Stimulated activated CD4-positive, alpha-beta T cell treated with anti-CD3 and anti-CD28 coated beads, Interleukin-1b, Interleukin-23, amount 100 ng/mL, for 48 hours (primary cell): ENCODE measurements around the gene PLPPR2.
A peak's percentile ranks its signal among the peaks of the same experiment; 100 is the strongest.
"Not testable (repeated sequence)": the region's sequence is repeated elsewhere in the genome, so short reads cannot be mapped to it uniquely, and the experiment has no call there.

Experiments
- DNase-seq: peaks from one replicate; pipeline ENCODE4 v3.0.0-alpha.2; 2020

The PLPPR2 gene

DNA sequence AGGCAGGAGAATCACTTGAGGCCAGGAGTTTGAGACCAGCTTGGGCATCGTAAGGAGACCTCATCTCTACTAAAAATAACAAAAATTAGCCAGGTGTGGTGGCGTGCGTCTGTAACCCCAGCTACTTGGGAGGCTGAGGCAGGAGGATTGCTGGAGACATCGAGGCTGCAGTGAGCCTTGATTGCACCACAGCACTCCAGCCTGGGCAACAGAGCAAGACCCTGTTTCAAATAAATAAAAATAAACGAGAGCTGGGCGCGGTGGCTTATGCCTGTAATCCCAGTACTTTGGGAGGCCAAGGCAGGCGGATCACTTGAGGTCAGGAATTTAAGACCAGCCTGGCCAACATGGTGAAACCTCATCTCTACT lies 15.1 kb upstream of the PLPPR2 start:
- DNase-seq, result not testable (repeated sequence)

DNA sequence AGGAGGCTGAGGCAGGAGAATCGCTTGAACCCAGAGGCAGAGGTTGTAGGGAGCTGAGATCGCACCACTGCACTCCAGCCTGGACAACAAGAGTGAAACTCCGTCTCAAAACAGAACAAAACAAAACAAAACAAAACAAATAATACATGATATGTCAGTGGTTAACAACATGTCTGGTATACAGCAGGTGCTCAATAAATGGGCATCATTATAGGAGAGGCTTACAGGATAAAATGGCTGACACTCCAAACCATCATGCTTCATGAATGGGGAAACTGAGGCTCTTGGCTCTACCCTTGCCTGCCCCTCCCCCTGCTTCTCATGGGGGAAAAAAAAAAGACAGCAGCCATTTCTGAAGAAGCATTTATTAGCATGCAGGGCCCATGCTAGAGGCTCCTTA lies 12.8 kb upstream of the PLPPR2 start:
- DNase-seq, result no peak

DNA sequence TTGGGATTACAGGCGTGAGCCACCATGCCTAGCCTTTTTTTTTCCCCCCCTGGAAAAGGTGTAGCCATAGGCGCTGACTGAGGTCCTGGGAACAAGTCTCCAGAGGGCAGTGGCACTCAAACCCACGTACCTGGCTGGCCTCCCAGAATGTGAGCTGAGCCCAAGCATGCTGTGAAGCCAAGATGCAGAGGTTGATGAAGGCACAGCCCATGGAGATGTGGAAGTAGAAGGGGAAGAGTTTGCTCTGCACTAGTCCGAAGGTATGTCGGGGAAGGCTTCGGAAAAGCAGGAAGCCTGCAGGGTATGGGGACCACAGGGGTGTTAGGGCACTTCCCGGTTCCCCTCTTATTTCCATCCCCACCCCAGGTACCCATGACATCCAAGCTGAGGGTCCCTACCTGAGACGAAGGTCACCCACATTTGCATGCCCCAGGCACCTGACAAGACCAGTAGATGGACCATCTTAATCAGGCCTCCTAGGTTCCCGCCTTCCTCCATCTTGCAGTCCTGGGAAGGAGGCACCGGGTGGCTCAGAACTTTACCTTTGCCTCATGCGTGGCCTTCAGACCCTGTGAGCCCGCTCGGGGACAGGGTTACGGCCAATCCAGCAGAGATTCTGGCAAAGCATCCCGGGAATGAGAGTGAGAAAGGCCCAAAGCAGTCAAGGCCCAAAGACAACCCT lies 10.0 kb upstream of the PLPPR2 start:
- no peak for DNase-seq

DNA sequence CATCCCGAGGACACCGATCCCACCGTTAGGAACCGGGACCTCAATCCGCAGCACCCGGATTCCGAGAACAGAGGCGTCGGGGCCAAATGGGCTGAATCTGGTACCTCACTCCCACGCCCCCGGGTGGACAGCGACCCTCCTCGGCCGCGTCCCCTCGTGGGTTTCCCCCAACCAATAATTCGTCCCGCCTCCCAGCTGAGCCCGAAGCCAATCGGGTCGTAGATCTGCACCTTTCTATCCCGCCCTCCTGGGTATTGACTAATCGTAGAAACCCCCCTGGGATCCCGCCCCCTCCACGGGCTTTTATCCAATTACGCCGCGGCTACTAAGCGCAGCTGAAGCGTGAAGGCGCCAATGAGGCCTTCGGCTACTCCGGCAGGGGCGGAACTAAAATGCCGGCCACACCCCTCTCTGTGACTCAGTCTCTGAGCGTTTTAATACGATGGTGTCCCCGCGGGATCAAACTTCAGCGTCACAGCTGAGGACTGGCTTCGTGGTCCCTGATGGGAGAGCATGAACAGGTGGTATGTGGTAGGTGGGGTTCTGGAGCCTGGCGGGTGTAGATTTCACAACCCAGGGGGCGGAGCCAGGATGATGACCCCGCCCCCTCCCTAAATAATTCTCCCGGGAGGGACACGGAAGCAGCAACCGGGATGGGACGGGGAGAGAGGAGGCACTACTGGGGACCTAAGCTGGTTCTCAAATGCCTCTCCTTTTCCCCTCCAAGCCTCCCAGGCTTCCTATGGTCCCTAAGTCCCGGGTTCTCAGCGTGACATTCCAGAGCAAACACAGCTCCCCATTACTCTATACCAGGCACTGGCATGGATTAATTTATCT lies 8.9 kb upstream of the PLPPR2 start, which contains the start of the genes CCDC159 and TMEM205:
Gene CCDC159 (plus strand): TSS at position 416 of the 837 bp plus-strand sequence. CDS start 88 bp downstream, at position 504.
Gene TMEM205 (minus strand): TSS at position 165 of the 837 bp plus-strand sequence. CDS start 649 bp downstream, outside the sequence.
- peak; percentile 99 for DNase-seq

DNA sequence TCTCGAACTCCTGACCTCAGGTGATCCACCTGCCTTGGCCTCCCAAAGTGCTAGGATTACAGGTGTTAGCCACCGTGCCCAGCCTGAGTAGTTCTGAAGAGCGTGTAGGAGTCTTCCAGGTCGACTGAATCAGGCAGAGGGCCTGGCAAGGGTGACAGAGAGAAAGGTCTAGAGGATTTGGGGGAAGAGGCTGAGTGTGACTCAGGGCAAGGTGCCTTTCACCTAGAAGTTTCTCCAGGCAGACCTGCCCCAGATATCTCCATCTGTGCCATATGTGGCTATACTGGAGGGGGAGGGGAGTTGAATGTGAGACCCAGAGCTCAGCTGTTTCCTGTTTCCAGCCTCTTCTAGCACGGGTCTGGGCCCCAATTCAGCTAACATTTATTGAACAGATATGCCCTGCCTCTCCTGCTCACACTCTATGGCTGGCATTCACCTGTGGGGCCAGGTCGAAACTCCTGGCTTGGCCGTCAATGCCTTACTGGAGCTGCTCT lies 7.6 kb upstream of the PLPPR2 start:
- DNase-seq, result no peak

DNA sequence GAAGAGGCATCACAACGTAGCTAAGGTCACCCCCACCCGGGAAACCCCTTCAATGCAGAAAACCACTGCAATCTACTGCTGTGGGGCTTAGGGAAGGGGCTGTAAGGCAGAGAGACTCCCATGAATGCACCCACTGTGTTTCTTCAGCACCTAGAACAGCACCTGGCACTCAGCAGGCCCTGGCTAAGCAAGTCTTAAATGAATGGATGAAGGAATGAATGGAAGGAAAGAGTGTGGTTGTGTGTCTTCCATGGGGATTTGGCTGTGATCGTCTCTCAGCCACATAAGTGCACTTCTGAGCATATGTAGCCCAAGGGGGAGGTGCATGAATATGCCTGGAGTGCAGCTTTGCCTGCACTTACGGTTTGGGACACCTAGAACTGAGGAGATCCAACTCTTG lies 6.1 kb upstream of the PLPPR2 start:
- DNase-seq, result no peak

DNA sequence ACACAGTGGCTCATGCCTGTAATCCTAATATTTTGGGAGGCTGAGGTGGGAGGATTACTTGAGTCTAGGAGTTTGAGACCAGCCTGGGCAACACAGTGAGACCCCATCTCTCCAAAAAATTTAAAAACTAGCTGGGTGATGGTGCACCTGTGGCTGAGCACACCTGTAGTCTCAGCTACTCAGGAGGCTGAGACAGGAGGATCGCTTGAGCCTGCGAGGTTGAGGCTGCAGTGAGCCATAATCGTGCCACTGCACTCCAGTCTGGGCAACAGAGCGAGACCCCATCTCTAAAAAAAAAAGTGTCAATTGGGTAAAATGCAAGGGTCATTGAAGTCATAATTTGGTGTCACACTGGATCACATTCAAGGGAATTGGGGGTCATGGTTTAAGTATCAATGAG lies 1.1 kb upstream of the PLPPR2 start:
- DNase-seq, result not testable (repeated sequence)

DNA sequence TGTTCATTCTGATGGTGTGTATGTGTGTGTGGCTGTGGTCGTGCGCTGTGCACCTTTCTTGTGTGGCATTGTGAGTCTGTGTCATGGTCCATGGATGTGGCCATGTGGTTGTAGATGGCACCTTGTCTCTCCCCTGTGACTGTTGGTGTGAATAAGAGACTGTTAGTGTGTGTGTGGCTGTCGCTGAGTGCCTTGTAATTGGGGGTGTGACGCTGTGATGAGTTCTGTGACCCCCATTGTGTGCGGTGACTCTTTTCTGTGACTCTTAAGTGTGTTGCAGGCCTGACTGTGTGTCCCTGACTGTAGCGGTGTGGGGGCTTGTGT lies 804 bp downstream of the PLPPR2 start:
- DNase-seq, result no peak

DNA sequence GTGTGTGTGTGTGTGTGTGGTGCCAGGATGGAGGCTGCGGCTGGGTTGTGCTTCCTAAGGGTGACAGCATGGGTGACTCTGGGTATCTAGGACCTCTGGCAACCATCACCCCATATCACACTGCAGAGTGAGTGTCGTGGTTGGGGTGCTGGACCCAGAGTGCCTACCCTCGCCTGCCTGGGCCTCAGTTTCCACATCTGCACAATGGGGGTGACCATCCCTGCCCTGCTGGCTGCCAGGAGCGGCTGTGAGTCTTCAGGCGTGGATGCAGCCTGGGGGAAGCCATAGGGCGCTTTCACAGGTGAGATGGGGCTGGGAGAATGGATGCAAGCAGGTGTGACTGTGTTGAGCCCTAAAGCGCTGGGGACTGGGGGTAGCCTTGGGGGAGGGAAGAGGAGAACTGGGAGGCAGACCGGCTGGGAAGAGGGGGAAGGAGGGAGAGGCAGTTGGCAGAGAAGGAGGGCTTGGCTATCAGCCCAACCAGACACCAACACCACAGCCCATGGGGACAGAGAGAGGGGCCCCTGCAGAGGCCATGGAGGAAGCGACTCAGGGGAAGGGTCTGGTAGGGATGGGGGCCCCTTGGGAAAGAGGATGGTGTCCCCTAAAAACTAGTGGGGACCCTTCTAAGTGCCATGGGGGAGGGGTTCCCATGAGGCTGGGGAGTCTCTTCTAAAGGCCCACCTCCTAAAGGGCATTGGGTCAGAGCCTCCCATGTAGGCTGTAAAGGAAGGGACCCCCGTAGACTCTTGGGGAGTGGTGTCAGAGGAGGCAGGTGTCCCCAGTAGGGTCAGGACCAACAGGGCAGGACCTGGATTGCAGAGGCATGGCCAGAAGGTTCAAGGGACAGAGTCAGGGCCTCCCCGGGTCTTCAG lies 1.7 kb downstream of the PLPPR2 start:
- no peak for DNase-seq

DNA sequence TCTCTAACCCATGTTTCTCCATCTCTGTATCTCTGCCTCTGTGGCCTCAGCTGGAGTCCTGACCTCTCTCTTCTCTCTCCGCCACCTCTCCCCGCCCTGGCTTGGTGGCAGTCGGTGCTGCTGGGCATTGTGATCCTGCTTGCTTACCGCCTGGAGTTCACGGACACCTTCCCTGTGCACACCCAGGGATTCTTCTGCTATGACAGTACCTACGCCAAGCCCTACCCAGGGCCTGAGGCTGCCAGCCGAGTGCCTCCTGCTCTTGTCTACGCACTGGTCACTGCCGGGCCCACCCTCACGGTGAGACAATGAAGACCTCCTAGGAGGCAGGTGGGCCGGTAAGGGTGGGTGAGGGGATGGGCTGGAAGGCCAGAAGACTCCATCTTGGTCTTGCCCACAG lies 4.2 kb downstream of the PLPPR2 start:
- no peak for DNase-seq

DNA sequence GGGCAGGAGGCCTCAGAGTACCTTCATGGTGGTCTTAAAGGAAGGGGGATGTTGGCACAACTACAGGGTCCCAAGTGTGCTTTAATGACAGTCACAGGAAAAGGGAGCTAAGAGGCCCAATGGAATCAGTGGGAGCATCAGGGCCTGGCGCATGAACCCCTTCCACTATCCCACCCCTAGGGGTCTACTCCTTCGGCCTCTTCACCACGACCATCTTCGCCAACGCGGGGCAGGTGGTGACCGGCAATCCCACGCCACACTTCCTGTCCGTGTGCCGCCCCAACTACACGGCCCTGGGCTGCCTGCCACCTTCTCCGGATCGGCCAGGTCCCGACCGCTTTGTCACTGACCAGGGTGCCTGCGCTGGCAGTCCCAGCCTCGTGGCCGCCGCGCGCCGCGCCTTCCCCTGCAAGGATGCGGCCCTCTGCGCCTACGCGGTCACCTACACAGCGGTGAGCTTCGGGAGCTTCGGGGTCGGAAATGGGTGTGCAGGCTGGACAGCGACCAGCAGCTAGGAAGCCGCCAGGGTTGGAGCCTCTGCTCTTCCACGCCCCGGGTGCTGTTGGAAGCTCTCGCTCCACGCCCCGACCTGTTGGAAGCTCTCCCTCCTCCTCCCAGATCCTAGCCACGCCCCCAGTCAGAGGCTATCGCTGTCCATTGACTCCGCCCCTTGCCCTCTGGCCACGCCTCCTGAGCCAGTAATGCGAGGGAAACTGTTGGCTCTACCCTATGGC lies 6.0 kb downstream of the PLPPR2 start:
- no peak for DNase-seq

DNA sequence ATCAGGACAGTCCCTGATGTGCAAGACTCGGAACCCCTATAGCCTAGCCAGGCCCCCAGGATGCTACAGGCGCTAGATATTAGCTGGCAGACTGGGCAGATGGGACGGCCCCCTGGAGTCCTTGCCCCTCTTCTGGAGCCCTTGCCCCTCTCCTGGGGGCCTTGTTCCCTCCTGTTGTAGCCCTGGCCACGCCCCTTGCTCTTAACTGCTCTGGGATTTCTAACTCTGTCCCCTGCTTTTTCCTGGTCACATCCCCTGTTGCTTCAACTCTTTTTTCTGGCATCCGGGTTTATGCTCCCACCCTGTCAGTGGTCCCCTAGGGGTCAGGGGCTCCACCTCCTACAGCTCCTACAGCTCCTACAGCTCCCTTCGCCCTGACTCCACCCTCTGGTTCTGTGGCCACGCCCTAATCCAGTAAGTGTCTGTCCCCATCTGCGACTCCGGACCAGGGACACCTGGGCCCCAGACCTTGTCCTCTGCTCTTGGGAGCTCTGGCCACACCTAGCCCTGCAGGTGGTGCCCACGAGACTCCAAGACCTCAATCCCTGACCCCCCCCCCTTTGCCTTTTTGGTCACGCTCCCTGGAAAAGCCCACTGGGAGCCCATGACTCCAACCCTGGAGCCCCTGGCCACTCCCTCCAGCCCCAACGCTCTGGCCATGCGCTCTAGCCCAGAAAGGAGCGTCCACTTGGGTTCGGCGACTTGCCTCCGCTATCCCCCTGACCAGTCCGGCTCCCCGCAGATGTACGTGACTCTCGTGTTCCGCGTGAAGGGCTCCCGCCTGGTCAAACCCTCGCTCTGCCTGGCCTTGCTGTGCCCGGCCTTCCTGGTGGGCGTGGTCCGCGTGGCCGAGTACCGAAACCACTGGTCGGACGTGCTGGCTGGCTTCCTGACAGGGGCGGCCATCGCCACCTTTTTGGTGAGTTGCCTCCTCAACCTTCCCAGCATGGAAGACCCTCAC lies 6.8 kb downstream of the PLPPR2 start:
- DNase-seq, result no peak

DNA sequence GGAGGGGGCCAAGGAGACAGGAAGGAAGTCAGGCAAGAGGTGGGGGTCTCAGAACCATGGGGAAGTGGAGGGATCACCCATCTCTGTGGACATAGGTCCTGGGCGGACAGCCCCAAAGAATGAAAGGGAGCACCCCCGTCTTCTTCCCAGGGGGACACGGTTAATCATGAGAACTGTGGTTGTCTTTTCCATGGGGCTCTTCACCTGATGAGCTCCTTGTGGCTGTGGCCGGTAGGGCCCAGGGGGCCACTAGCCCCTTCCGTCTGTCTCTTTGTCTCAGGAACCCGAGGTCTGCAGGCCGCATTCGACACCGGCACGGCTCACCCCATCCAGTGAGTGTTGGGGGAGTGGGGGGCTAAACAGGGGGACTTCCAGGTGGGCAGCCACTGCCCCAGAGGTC lies 8.6 kb downstream of the PLPPR2 start:
- no peak for DNase-seq

DNA sequence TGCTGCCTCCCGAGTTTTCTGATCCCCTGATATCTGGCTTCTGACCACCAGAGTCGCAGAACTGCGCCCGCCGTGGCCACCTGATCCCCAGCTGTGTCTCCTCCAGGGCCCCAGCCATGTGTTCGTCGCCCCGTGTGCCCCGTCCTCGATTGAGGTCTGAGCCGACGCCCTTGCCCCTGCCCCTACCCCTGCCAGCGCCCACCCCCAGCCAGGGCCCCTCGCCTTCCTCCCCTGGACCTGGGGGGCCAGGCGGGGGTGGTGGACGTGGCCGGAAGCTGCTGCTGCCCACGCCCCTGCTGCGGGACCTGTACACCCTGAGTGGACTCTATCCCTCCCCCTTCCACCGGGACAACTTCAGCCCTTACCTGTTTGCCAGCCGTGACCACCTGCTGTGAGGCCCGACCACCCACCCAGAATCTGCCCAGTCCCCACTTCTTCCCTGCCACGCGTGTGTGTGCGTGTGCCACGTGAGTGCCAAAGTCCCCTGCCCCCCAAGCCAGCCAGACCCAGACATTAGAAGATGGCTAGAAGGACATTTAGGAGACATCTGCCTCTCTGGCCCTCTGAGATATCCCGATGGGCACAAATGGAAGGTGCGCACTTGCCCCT lies 9.2 kb downstream of the PLPPR2 start:
- DNase-seq, result no peak

DNA sequence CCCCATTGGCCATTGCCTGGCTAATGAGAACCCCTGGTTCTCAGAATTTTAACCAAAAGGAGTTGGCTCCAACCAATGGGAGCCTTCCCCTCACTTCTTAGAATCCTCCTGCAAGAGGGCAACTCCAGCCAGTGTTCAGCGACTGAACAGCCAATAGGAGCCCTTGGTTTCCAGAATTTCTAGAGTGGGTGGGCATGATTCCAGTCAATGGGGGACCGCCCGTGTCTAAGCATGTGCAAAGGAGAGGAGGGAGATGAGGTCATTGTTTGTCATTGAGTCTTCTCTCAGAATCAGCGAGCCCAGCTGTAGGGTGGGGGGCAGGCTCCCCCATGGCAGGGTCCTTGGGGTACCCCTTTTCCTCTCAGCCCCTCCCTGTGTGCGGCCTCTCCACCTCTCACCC lies 9.7 kb downstream of the PLPPR2 start:
- no peak for DNase-seq

DNA sequence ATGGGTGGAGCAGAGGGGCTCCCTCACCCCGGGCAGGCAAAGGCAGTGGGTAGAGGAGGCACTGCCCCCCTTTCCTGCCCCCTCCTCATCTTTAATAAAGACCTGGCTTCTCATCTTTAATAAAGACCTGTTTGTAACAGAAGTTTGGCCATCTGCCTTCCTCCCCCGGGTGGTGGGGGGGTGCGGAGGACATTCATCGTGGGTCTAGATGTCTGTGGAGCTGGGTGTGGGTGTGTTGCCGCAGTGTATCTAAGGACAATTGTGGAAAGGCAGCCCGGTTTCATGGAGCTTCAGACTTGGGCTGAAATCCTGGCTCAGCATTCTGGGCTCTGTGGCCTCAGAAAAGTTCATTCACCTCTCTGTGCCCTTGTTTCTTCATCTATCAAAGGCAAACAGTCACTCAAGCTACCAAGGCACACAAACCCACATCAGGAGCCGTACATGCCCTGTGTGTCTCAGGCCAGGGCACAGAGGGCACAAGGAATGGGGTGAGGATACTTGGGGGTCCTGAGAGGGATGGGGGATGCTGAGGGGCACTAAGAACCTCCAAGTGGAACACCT lies 10.4 kb downstream of the PLPPR2 start:
- no peak for DNase-seq

DNA sequence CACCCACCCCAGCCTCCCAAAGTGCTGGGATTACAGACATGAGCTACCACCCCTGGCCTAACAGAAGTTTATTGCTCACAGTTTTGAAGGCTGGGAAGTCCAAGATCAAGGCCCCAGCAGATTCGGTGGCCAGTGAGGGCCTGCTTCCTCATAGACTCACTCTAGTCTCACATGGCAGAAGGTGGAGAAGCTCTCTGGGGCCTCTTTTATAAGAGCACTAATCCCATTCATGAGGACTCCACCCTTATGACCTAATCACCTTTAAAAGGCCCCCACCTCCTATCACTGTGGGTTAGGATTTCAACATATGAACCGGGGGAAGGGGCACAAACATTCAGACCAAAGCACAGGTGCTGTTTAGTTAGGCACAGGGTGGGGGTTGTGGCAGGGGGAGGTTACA lies 12.3 kb downstream of the PLPPR2 start:
- DNase-seq, result no peak

DNA sequence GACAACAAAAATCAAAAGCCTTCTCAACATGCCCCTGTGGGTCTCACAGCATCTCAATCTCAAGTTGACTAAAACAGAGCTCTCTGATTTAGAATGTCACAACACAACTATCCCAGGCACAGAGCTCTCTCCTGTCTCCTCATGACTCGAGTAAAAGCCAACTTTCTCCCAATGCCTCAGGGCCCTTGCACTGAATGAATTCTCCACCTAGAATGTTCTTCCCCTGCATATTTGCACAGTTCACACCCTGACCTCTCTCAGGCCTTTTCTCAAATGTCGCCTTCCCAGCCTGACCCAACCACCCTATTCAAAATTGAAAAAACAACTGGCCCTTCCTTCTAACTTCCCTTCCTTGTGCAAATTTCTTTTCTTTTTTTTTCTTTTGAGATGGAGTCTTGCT lies 15.5 kb downstream of the PLPPR2 start:
- DNase-seq, result no peak

DNA sequence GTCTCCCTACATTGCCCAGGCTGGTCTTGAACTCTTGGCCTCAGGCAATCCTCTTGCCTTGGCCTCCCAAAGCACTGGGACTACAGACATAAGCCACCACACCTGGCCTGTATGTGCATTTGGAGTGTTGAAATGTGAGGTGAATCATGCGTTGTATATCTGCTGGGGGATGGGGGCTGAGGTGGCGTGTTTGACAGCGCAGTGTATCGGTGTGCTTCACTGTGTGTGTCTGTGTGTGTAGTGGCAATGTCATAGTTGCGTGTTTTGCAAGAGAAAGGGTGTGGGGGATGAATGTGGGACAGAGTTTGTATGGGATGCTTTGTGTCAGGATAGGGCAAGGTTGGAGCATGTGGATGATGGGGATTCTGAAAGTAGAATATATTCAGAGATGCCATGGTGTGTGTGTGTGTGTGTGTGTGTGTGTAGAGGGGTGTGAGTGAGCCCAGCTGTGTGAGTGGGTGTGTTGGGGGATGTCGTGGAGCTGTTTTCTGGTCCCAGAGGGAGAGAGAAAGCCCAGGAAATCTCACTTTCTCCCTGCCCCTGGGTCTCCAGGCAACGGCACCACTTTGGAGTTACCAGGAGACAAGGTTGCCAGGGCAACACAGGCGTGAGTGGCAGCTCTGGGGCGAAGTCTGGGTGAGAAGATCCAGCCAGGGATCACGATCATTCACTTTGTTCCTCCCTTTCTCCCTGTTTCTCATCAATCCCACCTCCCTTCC lies 18.1 kb downstream of the PLPPR2 start:
- no peak for DNase-seq

DNA sequence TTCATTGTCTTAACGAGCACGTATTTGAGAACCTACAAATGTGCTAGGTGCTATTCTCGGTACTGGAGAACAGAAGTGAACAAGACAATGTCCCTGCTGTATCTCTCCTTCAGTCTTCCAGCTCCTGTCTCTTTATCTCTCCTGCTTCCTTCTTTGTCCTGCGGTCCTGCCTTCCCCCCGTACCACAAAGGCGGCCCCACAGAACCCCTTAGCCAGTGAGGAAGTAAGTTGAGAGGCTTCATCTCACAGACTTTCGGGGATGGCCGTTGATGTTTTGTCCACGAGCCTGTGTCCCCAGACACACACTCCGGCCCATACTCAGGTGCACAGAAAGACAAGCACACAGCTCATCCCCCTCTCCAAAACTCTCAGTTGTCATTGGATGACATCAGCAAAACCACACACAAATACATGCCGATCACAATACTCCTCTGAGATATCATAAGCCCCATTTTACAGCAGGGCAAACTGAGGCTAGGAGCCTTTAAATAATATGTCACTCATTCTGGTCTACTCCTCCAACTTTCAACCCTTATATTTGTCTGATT lies 18.7 kb downstream of the PLPPR2 start:
- DNase-seq, result no peak
